Measurements from ENCODE around the gene TMC2.

DNA sequence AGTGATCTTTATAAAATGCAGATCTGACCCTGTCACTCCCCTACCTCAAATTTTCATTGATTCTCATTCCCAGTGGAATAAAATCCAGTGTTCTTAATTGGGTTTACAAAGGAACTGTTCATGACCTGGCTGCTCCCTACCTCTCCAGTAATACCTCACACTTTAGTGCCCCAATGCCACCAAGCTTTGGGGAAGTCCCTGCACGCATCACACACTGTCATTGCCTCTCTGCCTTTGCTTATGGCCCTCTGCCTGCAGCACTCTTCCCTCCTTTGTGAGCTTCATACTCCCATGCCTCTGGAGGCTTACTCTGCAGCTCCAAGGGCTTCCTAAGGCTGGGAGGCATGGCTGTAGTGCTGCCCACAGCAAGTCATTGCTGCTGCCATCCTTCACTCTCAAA lies 57.4 kb downstream of the TMC2 start:
- TF ChIP-seq, protein P1, sequence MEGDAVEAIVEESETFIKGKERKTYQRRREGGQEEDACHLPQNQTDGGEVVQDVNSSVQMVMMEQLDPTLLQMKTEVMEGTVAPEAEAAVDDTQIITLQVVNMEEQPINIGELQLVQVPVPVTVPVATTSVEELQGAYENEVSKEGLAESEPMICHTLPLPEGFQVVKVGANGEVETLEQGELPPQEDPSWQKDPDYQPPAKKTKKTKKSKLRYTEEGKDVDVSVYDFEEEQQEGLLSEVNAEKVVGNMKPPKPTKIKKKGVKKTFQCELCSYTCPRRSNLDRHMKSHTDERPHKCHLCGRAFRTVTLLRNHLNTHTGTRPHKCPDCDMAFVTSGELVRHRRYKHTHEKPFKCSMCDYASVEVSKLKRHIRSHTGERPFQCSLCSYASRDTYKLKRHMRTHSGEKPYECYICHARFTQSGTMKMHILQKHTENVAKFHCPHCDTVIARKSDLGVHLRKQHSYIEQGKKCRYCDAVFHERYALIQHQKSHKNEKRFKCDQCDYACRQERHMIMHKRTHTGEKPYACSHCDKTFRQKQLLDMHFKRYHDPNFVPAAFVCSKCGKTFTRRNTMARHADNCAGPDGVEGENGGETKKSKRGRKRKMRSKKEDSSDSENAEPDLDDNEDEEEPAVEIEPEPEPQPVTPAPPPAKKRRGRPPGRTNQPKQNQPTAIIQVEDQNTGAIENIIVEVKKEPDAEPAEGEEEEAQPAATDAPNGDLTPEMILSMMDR (IDR thresholded peaks at IDR 0.05): no peak
- TF ChIP-seq EZH2 (IDR thresholded peaks at IDR 0.05) (no peak), EZH2phosphoT487 (IDR thresholded peaks at IDR 0.05) (no peak)

All from neural progenitor cell (in vitro differentiated cells).